GM18519 (cell line): ENCODE data around the gene INSIG1.

Experiments used
- ATAC-seq: cut with Tn5 transposase; IDR thresholded peaks from one replicate; pipeline ENCODE4 v1.9.1; 2021; ENCODE audit warnings: mild to moderate bottlenecking, moderate library complexity; ENCODE audit not compliant: unreplicated experiment, low FRiP score

The INSIG1 gene

GRCh38 chr7:155344270-155344617 lies 46.6 kb downstream of the INSIG1 start:
- no peak for ATAC-seq

GRCh38 chr7:155344618-155345433 lies 47.1 kb downstream of the INSIG1 start:
- peak; percentile 86 for ATAC-seq

GRCh38 chr7:155345490-155345889 lies 47.8 kb downstream of the INSIG1 start:
- no peak for ATAC-seq

- no peak for ATAC-seq
Observed at GRCh38 chr7:155346285-155346684, 48.6 kb downstream of the INSIG1 start.

- ATAC-seq: no peak
Observed at GRCh38 chr7:155348806-155349205, 51.1 kb downstream of the INSIG1 start.

GRCh38 chr7:155349601-155350331 lies 52.1 kb downstream of the INSIG1 start:
- no peak for ATAC-seq

GRCh38 chr7:155351120-155351870 lies 53.6 kb downstream of the INSIG1 start:
- no peak for ATAC-seq

- no peak for ATAC-seq
Observed at GRCh38 chr7:155352076-155352752, 54.5 kb downstream of the INSIG1 start.

GRCh38 chr7:155352753-155353115 lies 55.1 kb downstream of the INSIG1 start:
- no peak for ATAC-seq

GRCh38 chr7:155353256-155353897 lies 55.7 kb downstream of the INSIG1 start:
- no peak for ATAC-seq

GRCh38 chr7:155354371-155355048 lies 56.8 kb downstream of the INSIG1 start:
- no peak for ATAC-seq

- no peak for ATAC-seq
Observed at GRCh38 chr7:155355176-155355575, 57.5 kb downstream of the INSIG1 start.

GRCh38 chr7:155355745-155356144 lies 58.1 kb downstream of the INSIG1 start:
- no peak for ATAC-seq

GRCh38 chr7:155356323-155357105 lies 58.8 kb downstream of the INSIG1 start:
- no peak for ATAC-seq

GRCh38 chr7:155357573-155358041 lies 59.9 kb downstream of the INSIG1 start:
- no peak for ATAC-seq

GRCh38 chr7:155358066-155358947 lies 60.6 kb downstream of the INSIG1 start:
- ATAC-seq: no peak

- no peak for ATAC-seq
Observed at GRCh38 chr7:155358948-155359712, 61.5 kb downstream of the INSIG1 start.
